Measurements from ENCODE around the gene QKI.

Gene QKI

GRCh38 chr6:163566056-163566455, 151.5 kb downstream of the QKI start:
- no peak overlapping the region for H3K4me3 ChIP-seq (ENCODE audit: low read depth, low read length)
- DNase-seq (ENCODE audit: low read depth) = no peak
- TF ChIP-seq CTCF (conservative IDR thresholded peaks at IDR 0.05; ENCODE audit: low read depth, low read length) = no peak

GRCh38 chr6:163568275-163568674, 153.8 kb downstream of the QKI start:
- no peak for DNase-seq (ENCODE audit: low read depth)
- TF ChIP-seq CTCF (conservative IDR thresholded peaks at IDR 0.05; ENCODE audit: low read depth, low read length) = no peak
- no peak overlapping the region for H3K4me3 ChIP-seq (ENCODE audit: low read depth, low read length)

- no peak overlapping the region for H3K4me3 ChIP-seq (ENCODE audit: low read depth, low read length)
- DNase-seq (ENCODE audit: low read depth) = peak; percentile 47
Measured at GRCh38 chr6:163570579-163571231, 156.2 kb downstream of the QKI start.

DNA sequence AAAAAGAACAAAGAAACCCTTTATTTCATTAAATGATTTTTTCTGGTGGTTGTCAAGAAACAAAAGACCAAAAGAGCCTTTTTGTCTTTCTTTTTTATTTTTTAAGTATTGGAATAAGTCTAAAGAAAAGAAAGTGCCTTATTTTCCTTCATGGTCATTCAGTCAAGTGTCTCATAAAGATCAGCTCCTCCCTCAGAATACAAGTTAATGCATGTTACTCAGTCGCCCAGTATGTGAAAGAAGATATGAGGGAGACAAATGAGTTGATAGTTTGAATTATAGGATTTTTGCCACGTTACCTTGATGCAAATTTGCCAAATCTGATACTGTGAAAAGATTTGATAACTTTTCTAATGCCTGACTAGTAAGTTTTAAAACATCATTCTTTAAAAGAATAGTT, 157.2 kb downstream of the QKI start:
- TF ChIP-seq CTCF (conservative IDR thresholded peaks at IDR 0.05; ENCODE audit: low read depth, low read length) = no peak
- H3K4me3 ChIP-seq (ENCODE audit: low read depth, low read length) = no peak overlapping the region
- no peak for DNase-seq (ENCODE audit: low read depth)

More at GRCh38 chr6:163570579-163571231, 156.2 kb downstream of the QKI start:
- no peak for TF ChIP-seq CTCF (conservative IDR thresholded peaks at IDR 0.05; ENCODE audit: low read depth, low read length)

- no peak for TF ChIP-seq CTCF (conservative IDR thresholded peaks at IDR 0.05; ENCODE audit: low read depth, low read length)
- H3K4me3 ChIP-seq (ENCODE audit: low read depth, low read length) = no peak overlapping the region
- DNase-seq (ENCODE audit: low read depth) = peak; percentile 37
Measured at GRCh38 chr6:163572612-163573011, 158.1 kb downstream of the QKI start.

DNA sequence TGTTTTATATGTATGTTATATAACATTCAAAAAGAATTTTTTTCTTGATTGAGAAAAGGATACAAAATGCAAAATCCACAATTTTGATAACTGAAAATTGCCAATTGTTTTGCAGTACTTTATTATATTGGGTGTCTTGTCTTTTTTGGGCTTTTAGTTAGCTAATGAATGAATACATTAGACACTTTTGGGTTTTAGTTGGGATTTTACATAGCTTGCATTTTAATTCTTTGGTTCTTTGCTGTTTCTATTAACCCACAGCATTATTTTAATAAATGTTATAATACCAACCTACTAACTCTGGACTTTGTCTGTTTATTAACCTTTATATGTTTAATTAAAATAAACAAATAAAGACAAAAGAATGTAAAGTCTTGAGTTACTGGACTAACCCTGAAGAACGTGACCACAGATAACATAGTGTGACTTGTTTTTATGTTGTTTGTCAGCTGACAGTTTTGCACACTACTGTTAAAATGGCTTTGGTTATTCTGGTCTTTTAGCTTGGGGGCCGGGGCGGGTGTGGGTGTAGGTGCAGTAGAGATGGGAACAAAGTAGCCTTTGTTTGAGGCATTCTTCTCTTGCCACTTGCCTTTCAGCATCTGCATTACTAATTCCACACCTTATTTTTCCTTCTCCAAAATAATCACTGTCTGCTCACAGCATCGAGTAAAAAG, 159.1 kb downstream of the QKI start:
- DNase-seq (ENCODE audit: low read depth) = no peak
- H3K4me3 ChIP-seq (ENCODE audit: low read depth, low read length) = no peak overlapping the region
- no peak for TF ChIP-seq CTCF (conservative IDR thresholded peaks at IDR 0.05; ENCODE audit: low read depth, low read length)

DNA sequence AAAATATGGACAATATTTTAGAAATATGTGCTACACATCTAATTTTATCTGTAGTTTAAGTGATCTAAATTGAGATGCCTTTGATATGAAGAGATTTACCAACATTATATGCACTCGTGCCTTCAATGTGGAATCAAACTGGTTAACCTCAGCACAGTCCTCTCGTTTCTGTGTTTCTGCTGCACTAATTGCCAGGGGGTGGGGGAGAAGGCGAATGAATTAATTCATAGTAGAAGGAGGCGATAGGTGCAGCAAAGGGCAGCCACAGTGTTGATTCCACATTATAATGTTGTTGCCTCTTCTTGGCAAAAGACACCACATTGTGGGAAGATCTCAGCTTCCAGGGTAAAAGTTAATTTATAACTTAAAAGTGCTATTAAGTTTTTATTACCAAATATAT, 161.6 kb downstream of the QKI start:
- no peak overlapping the region for H3K4me3 ChIP-seq (ENCODE audit: low read depth, low read length)
- TF ChIP-seq CTCF (conservative IDR thresholded peaks at IDR 0.05; ENCODE audit: low read depth, low read length) = no peak
- DNase-seq (ENCODE audit: low read depth) = no peak

Measured in choroid plexus epithelial cell (primary cell).